Mesenchymal stem cell (in vitro differentiated cells and primary cell): Measurements from ENCODE around the gene ARHGAP32.
"Not testable (repeated sequence)": the region's sequence is repeated elsewhere in the genome, so short reads cannot be mapped to it uniquely, and the experiment has no call there.

Source experiments
- DNase-seq: peaks from one replicate; pipeline ENCODE4 v3.0.0-alpha.2; 2013
- H2AFZ ChIP-seq: one replicate; pipeline ENCODE4 v1.6.1; 2013; ENCODE audit warnings: low read depth, mild to moderate bottlenecking, control low read depth, inconsistent platforms, low read length, moderate library complexity
- H2AK5ac ChIP-seq: 2 replicates; pipeline ENCODE4 v1.6.1; 2013; ENCODE audit warnings: low read length, moderate library complexity, mild to moderate bottlenecking, inconsistent platforms; ENCODE audit not compliant: severe bottlenecking
- H2BK120ac ChIP-seq: one replicate; pipeline ENCODE4 v1.6.1; 2013; ENCODE audit warnings: low read depth, mild to moderate bottlenecking, inconsistent platforms, low read length, moderate library complexity
- H2BK12ac ChIP-seq, 2 experiments: one replicate each; pipeline ENCODE4 v1.6.1; 2013; ENCODE audit warnings: inconsistent platforms in 2 of 2, low read length in 2 of 2, mild to moderate bottlenecking in 2 of 2, moderate library complexity in 2 of 2, control low read depth in 1 of 2
- H2BK15ac ChIP-seq: one replicate; pipeline ENCODE4 v1.6.1; 2013; ENCODE audit warnings: mild to moderate bottlenecking, low read depth, inconsistent platforms; ENCODE audit not compliant: poor library complexity, severe bottlenecking
- H2BK5ac ChIP-seq: 2 replicates; pipeline ENCODE4 v1.6.1; 2013; ENCODE audit warnings: low read depth, mild to moderate bottlenecking, low read length, control low read depth, inconsistent platforms; ENCODE audit not compliant: poor library complexity, severe bottlenecking
- H3K14ac ChIP-seq, 2 experiments: one replicate each; pipeline ENCODE4 v1.6.1; 2013; ENCODE audit warnings: inconsistent platforms in 2 of 2, low read length in 2 of 2, control low read depth in 1 of 2, mild to moderate bottlenecking in 1 of 2, moderate library complexity in 1 of 2
- H3K18ac ChIP-seq, 2 experiments: one replicate each; pipeline ENCODE4 v1.6.1; 2013; ENCODE audit warnings: inconsistent platforms in 2 of 2, low read length in 2 of 2, control low read depth in 1 of 2, low read depth in 1 of 2, mild to moderate bottlenecking in 1 of 2
- H3K23ac ChIP-seq, 2 experiments: one replicate each; pipeline ENCODE4 v1.6.1; 2013; ENCODE audit warnings: inconsistent platforms in 2 of 2, low read length in 2 of 2, mild to moderate bottlenecking in 2 of 2, moderate library complexity in 2 of 2, control low read depth in 1 of 2
- H3K27ac ChIP-seq: 2 replicates; pipeline ENCODE4 v1.5.1; 2013; ENCODE audit warnings: mild to moderate bottlenecking, moderate library complexity, low read length, control low read depth, inconsistent platforms; ENCODE audit not compliant: poor library complexity, severe bottlenecking
- H3K27me3 ChIP-seq, 2 experiments: 2 replicates each; pipeline versions ENCODE4 v1.6.1 to v1.7.0; 2013; ENCODE audit warnings: low read length in 2 of 2, mild to moderate bottlenecking in 2 of 2, moderate library complexity in 2 of 2, control low read depth in 1 of 2, inconsistent platforms in 1 of 2; ENCODE audit not compliant: control insufficient read depth in 1 of 2, insufficient read depth in 1 of 2
- H3K36me3 ChIP-seq, 2 experiments: 2 replicates each; pipeline versions ENCODE4 v1.6.1 to v1.7.0; 2013; ENCODE audit warnings: low read length in 2 of 2, control low read depth in 1 of 2, inconsistent platforms in 1 of 2, low read depth in 1 of 2, mild to moderate bottlenecking in 1 of 2; ENCODE audit not compliant: insufficient read depth in 2 of 2, control insufficient read depth in 1 of 2
- H3K4ac ChIP-seq, 2 experiments: one replicate each; pipeline ENCODE4 v1.6.1; 2013; ENCODE audit warnings: inconsistent platforms in 2 of 2, low read length in 2 of 2, mild to moderate bottlenecking in 2 of 2, moderate library complexity in 2 of 2, control low read depth in 1 of 2, low read depth in 1 of 2
- H3K4me1 ChIP-seq: 2 replicates; pipeline ENCODE4 v1.6.1; 2013; ENCODE audit warnings: low read depth, low read length, control low read depth; ENCODE audit not compliant: control insufficient read depth, insufficient read depth
- H3K4me2 ChIP-seq: 2 replicates; pipeline ENCODE4 v1.6.1; 2013; ENCODE audit warnings: low read length, mild to moderate bottlenecking, inconsistent platforms; ENCODE audit not compliant: poor library complexity, severe bottlenecking
- H3K4me3 ChIP-seq, 2 experiments: 2 replicates each; pipeline versions ENCODE4 v1.5.1 to v1.7.0; 2013; ENCODE audit warnings: low read length in 2 of 2, mild to moderate bottlenecking in 2 of 2, control low read depth in 1 of 2, low read depth in 1 of 2; ENCODE audit not compliant: insufficient read depth in 1 of 2
- H3K79me1 ChIP-seq: replicated peaks from 2 replicates; pipeline ENCODE4 v1.6.1; 2013; ENCODE audit warnings: mild to moderate bottlenecking, control low read depth, low read length, inconsistent platforms; ENCODE audit not compliant: poor library complexity, severe bottlenecking
- H3K9ac ChIP-seq: 2 replicates; pipeline ENCODE4 v1.7.0; 2013; ENCODE audit warnings: mild to moderate bottlenecking, low read length, moderate library complexity
- H3K9me3 ChIP-seq: 2 replicates; pipeline ENCODE4 v1.7.0; 2013; ENCODE audit warnings: mild to moderate bottlenecking, low read length; ENCODE audit not compliant: control insufficient read depth
- H4K8ac ChIP-seq: one replicate; pipeline ENCODE4 v1.6.1; 2013; ENCODE audit warnings: inconsistent platforms, mild to moderate bottlenecking, low read length, moderate library complexity
- H4K91ac ChIP-seq: one replicate; pipeline ENCODE4 v1.6.1; 2013; ENCODE audit warnings: mild to moderate bottlenecking, low read length, inconsistent platforms
- WGBS: methylation state at CpG from one replicate; pipeline ENCODE4 v1.1.7; 2013; ENCODE audit warnings: mixed read lengths; 5-methylcytosine and 5-hydroxymethylcytosine counted together

Gene ARHGAP32

GRCh38 chr11:129167315-129167714 is 24.8 kb downstream of the ARHGAP32 start:
- Histone ChIP-seq H2BK15ac (no peak overlapping the region), H3K23ac (no peak overlapping the region), H3K4me1 (no peaks in the 10 kb centered on the region), H2BK12ac (no peak overlapping the region), H3K36me3 (peaks cover 0 to 4% of the 10 kb centered on the region in 2 experiments), H4K8ac (no peak overlapping the region), H2AFZ (no peak overlapping the region), H3K4ac (no peak overlapping the region), H3K4me3 (no peak overlapping the region), H2BK120ac (no peak overlapping the region), H3K18ac (no peak overlapping the region), H4K91ac (no peak overlapping the region), H3K27ac (no peak overlapping the region), H2AK5ac (no peak overlapping the region), H3K9me3 (peaks cover 2% of the 10 kb centered on the region), H3K79me1 (peaks cover 7% of the 10 kb centered on the region), H3K9ac (no peak overlapping the region), H3K4me2 (no peak overlapping the region), H2BK5ac (no peak overlapping the region), H3K14ac (no peak overlapping the region), H3K27me3 (no peaks in the 10 kb centered on the region)
- DNase-seq: no peak
- WGBS: 100% methylated on average over 1 of the region's 1 CpG

- no peak for DNase-seq
- no peak overlapping the region for H2AFZ ChIP-seq
- H2BK5ac ChIP-seq: no peak overlapping the region
Measured at GRCh38 chr11:129163714-129164164, 28.4 kb downstream of the ARHGAP32 start.

GRCh38 chr11:129157080-129157479 is 35.0 kb downstream of the ARHGAP32 start:
- not testable (repeated sequence) for H3K27ac ChIP-seq, H3K4me1 ChIP-seq, H2BK5ac ChIP-seq, H3K18ac ChIP-seq, H3K27me3 ChIP-seq, H3K14ac ChIP-seq, H2BK15ac ChIP-seq, H2BK12ac ChIP-seq, H3K4me2 ChIP-seq, H2AFZ ChIP-seq, H4K91ac ChIP-seq, H2AK5ac ChIP-seq, H3K36me3 ChIP-seq, H3K23ac ChIP-seq, H2BK120ac ChIP-seq, H3K9ac ChIP-seq, H3K9me3 ChIP-seq, H3K79me1 ChIP-seq, H3K4ac ChIP-seq, DNase-seq, H4K8ac ChIP-seq, H3K4me3 ChIP-seq
- 97% methylated on average over 3 of the region's 3 CpGs for WGBS

More at GRCh38 chr11:129163714-129164164, 28.4 kb downstream of the ARHGAP32 start:
- Histone ChIP-seq H2AK5ac (no peak overlapping the region), H3K18ac (no peak overlapping the region), H3K27me3 (no peaks in the 10 kb centered on the region), H3K79me1 (peaks cover 5% of the 10 kb centered on the region), H3K36me3 (peaks cover 0 to 4% of the 10 kb centered on the region in 2 experiments), H2BK15ac (no peak overlapping the region), H4K8ac (no peak overlapping the region), H3K4me1 (no peaks in the 10 kb centered on the region), H3K14ac (no peak overlapping the region), H4K91ac (no peak overlapping the region), H3K9me3 (peaks cover 4% of the 10 kb centered on the region), H3K4me3 (no peak overlapping the region), H3K4me2 (no peak overlapping the region), H3K4ac (no peak overlapping the region), H2BK12ac (no peak overlapping the region), H3K9ac (no peak overlapping the region), H3K27ac (no peak overlapping the region), H3K23ac (no peak overlapping the region), H2BK120ac (no peak overlapping the region)
- 96% methylated on average over 3 of the region's 3 CpGs for WGBS

GRCh38 chr11:129155745-129156144 is 36.4 kb downstream of the ARHGAP32 start:
- Histone ChIP-seq H3K36me3 (no peaks in the 10 kb centered on the region), H3K18ac (no peak overlapping the region), H3K79me1 (peaks cover 6% of the 10 kb centered on the region), H3K9ac (no peak overlapping the region), H2BK120ac (no peak overlapping the region), H3K9me3 (peaks cover 12% of the 10 kb centered on the region), H4K8ac (no peak overlapping the region), H2BK12ac (no peak overlapping the region), H2AFZ (no peak overlapping the region), H3K4me3 (no peak overlapping the region), H3K27me3 (no peaks in the 10 kb centered on the region), H3K4me2 (no peak overlapping the region), H3K27ac (no peak overlapping the region), H3K4ac (no peak overlapping the region), H4K91ac (no peak overlapping the region), H2BK5ac (no peak overlapping the region), H3K4me1 (no peaks in the 10 kb centered on the region), H2BK15ac (no peak overlapping the region), H3K14ac (no peak overlapping the region), H3K23ac (no peak overlapping the region), H2AK5ac (no peak overlapping the region)
- no peak for DNase-seq
- WGBS: 96% methylated on average over 9 of the region's 9 CpGs
